ENCODE measurements around the gene SPON1.

DNA sequence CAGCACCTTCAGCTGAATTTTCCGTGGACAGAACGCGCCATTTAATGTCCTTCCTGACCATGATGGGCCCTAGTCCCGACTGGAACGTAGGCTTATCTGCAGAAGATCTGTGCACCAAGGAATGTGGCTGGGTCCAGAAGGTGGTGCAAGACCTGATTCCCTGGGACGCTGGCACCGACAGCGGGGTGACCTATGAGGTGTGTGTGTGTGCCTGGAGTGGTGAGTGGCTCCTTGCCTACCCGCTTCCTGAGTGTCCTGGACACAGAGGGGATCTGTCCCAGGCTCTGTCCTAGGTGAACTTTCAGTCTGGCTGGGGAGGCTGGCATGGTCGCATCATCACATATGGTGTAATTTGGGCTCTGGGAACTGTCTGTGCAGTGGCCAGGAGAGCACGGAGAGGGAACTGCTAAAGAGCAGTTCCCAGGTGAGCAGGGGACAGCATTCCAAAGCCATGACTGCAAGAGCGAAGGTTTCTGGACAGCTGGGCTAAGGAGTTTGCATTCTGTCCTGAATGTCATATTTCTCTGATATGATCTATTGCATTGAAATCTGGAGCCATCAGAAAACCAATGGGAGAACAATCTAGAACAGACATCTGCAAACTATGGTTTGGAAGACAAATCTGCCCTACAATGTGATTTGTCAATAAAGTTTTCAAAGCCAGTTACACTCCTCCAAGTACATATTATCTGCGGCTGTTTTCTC is 292.2 kb downstream of the SPON1 start:
- TF ChIP-seq, protein P1, sequence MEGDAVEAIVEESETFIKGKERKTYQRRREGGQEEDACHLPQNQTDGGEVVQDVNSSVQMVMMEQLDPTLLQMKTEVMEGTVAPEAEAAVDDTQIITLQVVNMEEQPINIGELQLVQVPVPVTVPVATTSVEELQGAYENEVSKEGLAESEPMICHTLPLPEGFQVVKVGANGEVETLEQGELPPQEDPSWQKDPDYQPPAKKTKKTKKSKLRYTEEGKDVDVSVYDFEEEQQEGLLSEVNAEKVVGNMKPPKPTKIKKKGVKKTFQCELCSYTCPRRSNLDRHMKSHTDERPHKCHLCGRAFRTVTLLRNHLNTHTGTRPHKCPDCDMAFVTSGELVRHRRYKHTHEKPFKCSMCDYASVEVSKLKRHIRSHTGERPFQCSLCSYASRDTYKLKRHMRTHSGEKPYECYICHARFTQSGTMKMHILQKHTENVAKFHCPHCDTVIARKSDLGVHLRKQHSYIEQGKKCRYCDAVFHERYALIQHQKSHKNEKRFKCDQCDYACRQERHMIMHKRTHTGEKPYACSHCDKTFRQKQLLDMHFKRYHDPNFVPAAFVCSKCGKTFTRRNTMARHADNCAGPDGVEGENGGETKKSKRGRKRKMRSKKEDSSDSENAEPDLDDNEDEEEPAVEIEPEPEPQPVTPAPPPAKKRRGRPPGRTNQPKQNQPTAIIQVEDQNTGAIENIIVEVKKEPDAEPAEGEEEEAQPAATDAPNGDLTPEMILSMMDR (IDR thresholded peaks at IDR 0.05; ENCODE audit: low read depth, low read length, missing input control) = no peak
- TF ChIP-seq JUND (IDR thresholded peaks at IDR 0.05) (no peak), EGR1 (IDR thresholded peaks at IDR 0.05; ENCODE audit: low read depth in 2 of 2) (no peak), RAD21 (IDR thresholded peaks at IDR 0.05) (no peak), RXRA (IDR thresholded peaks at IDR 0.05) (no peak), SP1 (IDR thresholded peaks at IDR 0.05) (no peak), FOXA1 (IDR thresholded peaks at IDR 0.05) (no peak), GABPA (IDR thresholded peaks at IDR 0.05 in 1 of 2, conservative IDR thresholded peaks at IDR 0.05 in 1 of 2) (no peak), NR2F2 (IDR thresholded peaks at IDR 0.05) (no peak)
- TF ChIP-seq, protein P2, sequence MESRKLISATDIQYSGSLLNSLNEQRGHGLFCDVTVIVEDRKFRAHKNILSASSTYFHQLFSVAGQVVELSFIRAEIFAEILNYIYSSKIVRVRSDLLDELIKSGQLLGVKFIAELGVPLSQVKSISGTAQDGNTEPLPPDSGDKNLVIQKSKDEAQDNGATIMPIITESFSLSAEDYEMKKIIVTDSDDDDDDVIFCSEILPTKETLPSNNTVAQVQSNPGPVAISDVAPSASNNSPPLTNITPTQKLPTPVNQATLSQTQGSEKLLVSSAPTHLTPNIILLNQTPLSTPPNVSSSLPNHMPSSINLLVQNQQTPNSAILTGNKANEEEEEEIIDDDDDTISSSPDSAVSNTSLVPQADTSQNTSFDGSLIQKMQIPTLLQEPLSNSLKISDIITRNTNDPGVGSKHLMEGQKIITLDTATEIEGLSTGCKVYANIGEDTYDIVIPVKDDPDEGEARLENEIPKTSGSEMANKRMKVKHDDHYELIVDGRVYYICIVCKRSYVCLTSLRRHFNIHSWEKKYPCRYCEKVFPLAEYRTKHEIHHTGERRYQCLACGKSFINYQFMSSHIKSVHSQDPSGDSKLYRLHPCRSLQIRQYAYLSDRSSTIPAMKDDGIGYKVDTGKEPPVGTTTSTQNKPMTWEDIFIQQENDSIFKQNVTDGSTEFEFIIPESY (IDR thresholded peaks at IDR 0.05) = no peak
- TF ChIP-seq, protein P3, sequence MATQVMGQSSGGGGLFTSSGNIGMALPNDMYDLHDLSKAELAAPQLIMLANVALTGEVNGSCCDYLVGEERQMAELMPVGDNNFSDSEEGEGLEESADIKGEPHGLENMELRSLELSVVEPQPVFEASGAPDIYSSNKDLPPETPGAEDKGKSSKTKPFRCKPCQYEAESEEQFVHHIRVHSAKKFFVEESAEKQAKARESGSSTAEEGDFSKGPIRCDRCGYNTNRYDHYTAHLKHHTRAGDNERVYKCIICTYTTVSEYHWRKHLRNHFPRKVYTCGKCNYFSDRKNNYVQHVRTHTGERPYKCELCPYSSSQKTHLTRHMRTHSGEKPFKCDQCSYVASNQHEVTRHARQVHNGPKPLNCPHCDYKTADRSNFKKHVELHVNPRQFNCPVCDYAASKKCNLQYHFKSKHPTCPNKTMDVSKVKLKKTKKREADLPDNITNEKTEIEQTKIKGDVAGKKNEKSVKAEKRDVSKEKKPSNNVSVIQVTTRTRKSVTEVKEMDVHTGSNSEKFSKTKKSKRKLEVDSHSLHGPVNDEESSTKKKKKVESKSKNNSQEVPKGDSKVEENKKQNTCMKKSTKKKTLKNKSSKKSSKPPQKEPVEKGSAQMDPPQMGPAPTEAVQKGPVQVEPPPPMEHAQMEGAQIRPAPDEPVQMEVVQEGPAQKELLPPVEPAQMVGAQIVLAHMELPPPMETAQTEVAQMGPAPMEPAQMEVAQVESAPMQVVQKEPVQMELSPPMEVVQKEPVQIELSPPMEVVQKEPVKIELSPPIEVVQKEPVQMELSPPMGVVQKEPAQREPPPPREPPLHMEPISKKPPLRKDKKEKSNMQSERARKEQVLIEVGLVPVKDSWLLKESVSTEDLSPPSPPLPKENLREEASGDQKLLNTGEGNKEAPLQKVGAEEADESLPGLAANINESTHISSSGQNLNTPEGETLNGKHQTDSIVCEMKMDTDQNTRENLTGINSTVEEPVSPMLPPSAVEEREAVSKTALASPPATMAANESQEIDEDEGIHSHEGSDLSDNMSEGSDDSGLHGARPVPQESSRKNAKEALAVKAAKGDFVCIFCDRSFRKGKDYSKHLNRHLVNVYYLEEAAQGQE (IDR thresholded peaks at IDR 0.05) = no peak
- TF ChIP-seq, protein P4, sequence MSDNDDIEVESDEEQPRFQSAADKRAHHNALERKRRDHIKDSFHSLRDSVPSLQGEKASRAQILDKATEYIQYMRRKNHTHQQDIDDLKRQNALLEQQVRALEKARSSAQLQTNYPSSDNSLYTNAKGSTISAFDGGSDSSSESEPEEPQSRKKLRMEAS (IDR thresholded peaks at IDR 0.05) = no peak
- TF ChIP-seq, protein P5, sequence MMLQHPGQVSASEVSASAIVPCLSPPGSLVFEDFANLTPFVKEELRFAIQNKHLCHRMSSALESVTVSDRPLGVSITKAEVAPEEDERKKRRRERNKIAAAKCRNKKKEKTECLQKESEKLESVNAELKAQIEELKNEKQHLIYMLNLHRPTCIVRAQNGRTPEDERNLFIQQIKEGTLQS (IDR thresholded peaks at IDR 0.05) = no peak
